Dermis microvascular lymphatic vessel endothelial cell (primary cell): Measurements from ENCODE around the gene COQ4. TPM values are rescaled to one million over a fixed set of nuclear protein-coding genes. Genes with fewer than 3 reads are reported as not detected.
"Not testable (repeated sequence)": the region's sequence is repeated elsewhere in the genome, so short reads cannot be mapped to it uniquely, and the experiment has no call there.

Source experiments
- DNase-seq, 2 donors: peaks; one replicate each; pipeline versions ENCODE4 v3.0.0 to v3.0.0-alpha.2; 2010; ENCODE audit warnings: low read depth in 2 of 2
- total RNA-seq: library from RNA; depleted of rRNA; stranded (reverse); fragments of >200 nt; gene quantifications from 2 replicates; pipeline ENCODE4 v1.2.1, GENCODE V29; 2014

The COQ4 gene
- total RNA-seq, 1 donor from 2014 or later, result 23.4 TPM

- DNase-seq, result no peak
Measured at GRCh38 chr9:128298535-128299482, 23.8 kb upstream of the COQ4 start.

GRCh38 chr9:128304136-128304970, 18.3 kb upstream of the COQ4 start:
- DNase-seq, result no peak

- DNase-seq, result no peak
Measured at GRCh38 chr9:128304971-128305288, 17.7 kb upstream of the COQ4 start.

GRCh38 chr9:128309551-128309950, 13.1 kb upstream of the COQ4 start:
- no peak for DNase-seq

- peak in 1 of 2 donors; percentile 36 for DNase-seq
Measured at GRCh38 chr9:128310461-128310860, 12.2 kb upstream of the COQ4 start.

- no peak for DNase-seq
Measured at GRCh38 chr9:128314697-128315096, 7.9 kb upstream of the COQ4 start.

- DNase-seq, result peak in 1 of 2 donors; percentile 32
Measured at GRCh38 chr9:128316421-128316820, 6.2 kb upstream of the COQ4 start.

- DNase-seq, result no peak
Measured at GRCh38 chr9:128317629-128318028, 5.0 kb upstream of the COQ4 start.

- DNase-seq, result no peak
Measured at GRCh38 chr9:128321343-128321742, 1.3 kb upstream of the COQ4 start.

GRCh38 chr9:128321879-128322403, 698 bp upstream of the COQ4 start:
- peak in 1 of 2 donors; percentile 48 for DNase-seq

GRCh38 chr9:128323212-128323730, 632 bp downstream of the COQ4 start:
- peak in 1 of 2 donors; percentile 36 for DNase-seq

- DNase-seq, result no peak
Measured at GRCh38 chr9:128323791-128324190, 1.2 kb downstream of the COQ4 start.

- no peak for DNase-seq
Measured at GRCh38 chr9:128324401-128324800, 1.8 kb downstream of the COQ4 start.

- DNase-seq, result no peak
Measured at GRCh38 chr9:128325629-128326028, 3.0 kb downstream of the COQ4 start.

GRCh38 chr9:128333451-128333869, 10.8 kb downstream of the COQ4 start:
- DNase-seq, result no peak

GRCh38 chr9:128335161-128335560, 12.5 kb downstream of the COQ4 start:
- no peak for DNase-seq

GRCh38 chr9:128335914-128336313, 13.3 kb downstream of the COQ4 start:
- DNase-seq, result no peak

GRCh38 chr9:128337936-128338335, 15.3 kb downstream of the COQ4 start:
- no peak for DNase-seq

GRCh38 chr9:128338852-128339614, 16.4 kb downstream of the COQ4 start:
- DNase-seq, result not testable (repeated sequence)

- peak; percentile 48 to 84 for DNase-seq
Measured at GRCh38 chr9:128339761-128340690, 17.4 kb downstream of the COQ4 start, which contains the start of gene SLC27A4. Gene SLC27A4 (plus strand): TSS chr9:128340527. CDS start chr9:128343133, 2,606 bp downstream.
